OCI-LY3 (cell line): ENCODE data around the gene RHCG.

Experiments used
- H2AFZ ChIP-seq: fragments of 200-600, 300-600 bp; shearing (Covaris generic); 2 replicates; pipeline ENCODE4 v1.6.0; 2014; ENCODE audit warnings: antibody characterized with exemption, low read depth, low read length
- H3K27ac ChIP-seq: fragments of 200-600, 300-600 bp; sonication (generic); 2 replicates; pipeline ENCODE4 v1.5.1; 2014; ENCODE audit warnings: mild to moderate bottlenecking, low read length, moderate library complexity, mixed read lengths
- H3K27me3 ChIP-seq: fragments of 200-600, 300-600 bp; sonication (generic); 2 replicates; pipeline ENCODE4 v1.6.1; 2014; ENCODE audit warnings: low read depth, low read length, mixed read lengths
- H3K36me3 ChIP-seq: fragments of 200-600, 300-600 bp; sonication (generic); replicated peaks from 2 replicates; pipeline ENCODE3; 2014; ENCODE audit warnings: low read depth, low read length, mixed read lengths
- H3K4me1 ChIP-seq: fragments of 300-600, 200-600 bp; sonication (generic); 2 replicates; pipeline ENCODE4 v1.6.1; 2014; ENCODE audit warnings: low read length, mixed read lengths
- H3K4me2 ChIP-seq: fragments of 200-600, 300-600 bp; sonication (generic); 2 replicates; pipeline ENCODE4 v1.6.1; 2014; ENCODE audit warnings: low read length, mixed read lengths
- H3K4me3 ChIP-seq: fragments of 300-600, 200-600 bp; sonication (generic); 2 replicates; pipeline ENCODE4 v1.5.1; 2014; ENCODE audit warnings: antibody characterized with exemption, mild to moderate bottlenecking, low read length, moderate library complexity
- H3K79me2 ChIP-seq: fragments of 300-600, 200-600 bp; shearing (Covaris generic); 2 replicates; pipeline ENCODE4 v1.6.1; 2014; ENCODE audit warnings: mild to moderate bottlenecking, low read length, mixed read lengths
- H3K9ac ChIP-seq: fragments of 300-600, 200-600 bp; shearing (Covaris generic); 2 replicates; pipeline ENCODE4 v1.6.0; 2014; ENCODE audit warnings: mild to moderate bottlenecking, low read length, moderate library complexity
- H3K9me3 ChIP-seq: fragments of 200-600, 300-600 bp; shearing (Covaris generic); 2 replicates; pipeline ENCODE4 v1.6.1; 2014; ENCODE audit warnings: low read length, mixed read lengths; ENCODE audit not compliant: insufficient read depth
- H4K20me1 ChIP-seq: fragments of 200-600, 300-600 bp; sonication (generic); 2 replicates; pipeline ENCODE4 v1.6.1; 2016; ENCODE audit warnings: low read length, mixed read lengths; ENCODE audit not compliant: insufficient read depth
- CTCF ChIP-seq: fragments of 200-600, 300-600 bp; sonication (generic); IDR thresholded peaks from 2 replicates; pipeline ENCODE4 v1.5.1; 2014; ENCODE audit warnings: antibody characterized with exemption, low read length, low read depth
- EZH2phosphoT487 ChIP-seq: fragments of 200-600 bp; shearing (Covaris generic); IDR thresholded peaks from 2 replicates; pipeline ENCODE4 v1.6.1; 2018; ENCODE audit warnings: antibody characterized with exemption, mixed run types, low read depth

RHCG gene

DNA sequence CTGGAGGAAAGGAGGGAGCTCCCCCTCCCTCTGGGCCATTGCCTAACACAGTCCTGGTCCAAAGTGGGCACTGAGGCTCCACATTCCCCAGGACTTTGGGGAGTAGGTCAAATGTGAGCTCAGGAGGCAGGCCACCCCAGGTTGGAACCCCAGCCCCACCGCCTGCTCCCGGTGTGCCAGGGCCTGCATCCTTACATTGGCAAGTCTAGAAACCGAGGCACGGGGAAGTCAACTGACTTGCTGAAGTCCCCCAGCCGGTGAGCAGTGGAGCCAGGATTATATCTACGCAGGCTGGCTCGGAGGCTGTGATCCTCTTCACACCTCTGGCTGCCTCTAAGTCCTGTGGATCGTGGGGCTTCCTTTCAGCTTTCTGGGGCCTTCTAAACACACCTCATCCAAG, 48.7 kb downstream of the RHCG start:
- no peaks in the 10 kb centered on the region for H3K9me3 ChIP-seq
- TF ChIP-seq EZH2phosphoT487 (no peak), CTCF (no peak)
- H3K4me1 ChIP-seq: peaks cover 6% of the 10 kb centered on the region
- H4K20me1 ChIP-seq: no peaks in the 10 kb centered on the region
- no peak overlapping the region for H3K9ac ChIP-seq
- H3K4me2 ChIP-seq: no peak overlapping the region
- H2AFZ ChIP-seq: no peak overlapping the region
- no peaks in the 10 kb centered on the region for H3K36me3 ChIP-seq
- H3K79me2 ChIP-seq: no peaks in the 10 kb centered on the region
- no peak overlapping the region for H3K27ac ChIP-seq
- H3K4me3 ChIP-seq: no peak overlapping the region
- H3K27me3 ChIP-seq: no peaks in the 10 kb centered on the region

DNA sequence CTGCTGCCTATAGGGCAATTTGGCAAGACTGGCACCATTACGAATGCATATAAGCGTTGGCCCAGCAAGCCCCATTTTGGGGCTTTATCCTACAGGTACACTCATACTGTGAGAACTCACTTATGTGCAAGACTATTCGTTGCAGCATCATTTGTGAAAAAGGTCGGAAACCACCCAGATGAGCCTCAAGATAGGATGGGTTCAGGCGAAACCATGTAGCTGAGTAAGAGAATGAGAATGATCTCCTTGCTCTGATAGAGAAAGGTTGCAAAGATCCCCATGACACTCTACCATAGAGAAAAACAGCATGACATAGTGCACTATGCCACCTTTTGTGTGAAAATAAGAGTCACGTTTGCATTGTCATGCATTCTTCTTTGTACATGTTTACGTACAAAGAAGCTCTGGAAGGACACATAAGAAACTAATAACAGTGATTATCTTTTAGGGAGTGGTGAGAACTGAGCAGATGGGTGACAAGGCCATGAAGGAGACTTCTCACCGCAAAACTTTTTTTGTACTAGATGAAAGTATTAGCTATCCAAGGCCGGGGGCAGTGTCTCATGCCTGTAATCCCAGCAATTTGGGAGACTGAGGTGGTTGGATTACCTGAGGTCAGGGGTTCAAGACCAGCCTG, 50.0 kb downstream of the RHCG start:
- Histone ChIP-seq H2AFZ (no peak overlapping the region), H3K9ac (no peak overlapping the region), H4K20me1 (no peaks in the 10 kb centered on the region), H3K27ac (no peak overlapping the region), H3K79me2 (no peaks in the 10 kb centered on the region), H3K27me3 (no peaks in the 10 kb centered on the region), H3K36me3 (no peaks in the 10 kb centered on the region), H3K4me3 (no peak overlapping the region), H3K4me2 (no peak overlapping the region), H3K9me3 (no peaks in the 10 kb centered on the region), H3K4me1 (peaks cover 19% of the 10 kb centered on the region)
- TF ChIP-seq EZH2phosphoT487 (no peak), CTCF (no peak)

DNA sequence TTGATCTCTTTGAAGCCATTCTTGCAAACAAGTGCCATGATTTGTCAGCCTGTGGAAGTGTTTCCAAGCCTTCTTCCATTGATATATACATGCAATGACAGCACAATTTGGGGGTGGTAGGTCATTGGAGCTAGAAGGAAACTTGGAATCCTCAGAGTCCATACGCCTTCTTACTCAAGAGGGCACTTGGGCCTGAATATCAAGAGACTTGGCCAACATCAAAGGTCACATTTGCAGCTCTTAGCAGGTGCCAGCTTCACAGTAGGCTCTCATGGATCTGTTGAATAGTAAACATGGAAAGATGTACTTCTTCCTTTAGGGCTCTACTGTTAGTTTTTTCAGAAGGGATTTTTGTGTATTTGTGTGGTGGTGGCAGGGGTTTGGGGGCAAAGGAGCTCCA, 50.9 kb downstream of the RHCG start:
- no peak for TF ChIP-seq EZH2phosphoT487
- no peak for TF ChIP-seq CTCF
- Histone ChIP-seq H4K20me1 (no peaks in the 10 kb centered on the region), H3K9me3 (no peaks in the 10 kb centered on the region), H3K4me1 (peaks cover 27% of the 10 kb centered on the region), H3K4me2 (no peak overlapping the region), H3K79me2 (no peaks in the 10 kb centered on the region), H3K36me3 (no peaks in the 10 kb centered on the region), H3K9ac (no peak overlapping the region), H3K27ac (no peak overlapping the region), H3K4me3 (no peak overlapping the region), H2AFZ (no peak overlapping the region), H3K27me3 (no peaks in the 10 kb centered on the region)

- H3K27me3 ChIP-seq: no peaks in the 10 kb centered on the region
- H3K9ac ChIP-seq: no peak overlapping the region
- no peaks in the 10 kb centered on the region for H4K20me1 ChIP-seq
- peaks cover 30% of the 10 kb centered on the region for H3K4me1 ChIP-seq
- no peaks in the 10 kb centered on the region for H3K9me3 ChIP-seq
- TF ChIP-seq EZH2phosphoT487 (no peak), CTCF (no peak)
- no peaks in the 10 kb centered on the region for H3K36me3 ChIP-seq
- no peak overlapping the region for H3K4me3 ChIP-seq
- no peak overlapping the region for H3K27ac ChIP-seq
- no peak overlapping the region for H2AFZ ChIP-seq
- H3K4me2 ChIP-seq: no peak overlapping the region
- no peaks in the 10 kb centered on the region for H3K79me2 ChIP-seq
These were observed 51.9 kb downstream of the RHCG start for GRCh38 chr15:89444241-89445225.
